Hematopoietic multipotent progenitor cell treated with erythropoietin and hydrocortisone succinate and interleukin-3 and kit ligand, for 6 days (in vitro differentiated cells): ENCODE measurements around the gene ZNF792.
"Not testable (repeated sequence)": the region's sequence is repeated elsewhere in the genome, so short reads cannot be mapped to it uniquely, and the experiment has no call there.

Experiments
- DNase-seq: peaks from one replicate; pipeline ENCODE4 v3.0.0-alpha.2; 2015

ZNF792 gene

DNA sequence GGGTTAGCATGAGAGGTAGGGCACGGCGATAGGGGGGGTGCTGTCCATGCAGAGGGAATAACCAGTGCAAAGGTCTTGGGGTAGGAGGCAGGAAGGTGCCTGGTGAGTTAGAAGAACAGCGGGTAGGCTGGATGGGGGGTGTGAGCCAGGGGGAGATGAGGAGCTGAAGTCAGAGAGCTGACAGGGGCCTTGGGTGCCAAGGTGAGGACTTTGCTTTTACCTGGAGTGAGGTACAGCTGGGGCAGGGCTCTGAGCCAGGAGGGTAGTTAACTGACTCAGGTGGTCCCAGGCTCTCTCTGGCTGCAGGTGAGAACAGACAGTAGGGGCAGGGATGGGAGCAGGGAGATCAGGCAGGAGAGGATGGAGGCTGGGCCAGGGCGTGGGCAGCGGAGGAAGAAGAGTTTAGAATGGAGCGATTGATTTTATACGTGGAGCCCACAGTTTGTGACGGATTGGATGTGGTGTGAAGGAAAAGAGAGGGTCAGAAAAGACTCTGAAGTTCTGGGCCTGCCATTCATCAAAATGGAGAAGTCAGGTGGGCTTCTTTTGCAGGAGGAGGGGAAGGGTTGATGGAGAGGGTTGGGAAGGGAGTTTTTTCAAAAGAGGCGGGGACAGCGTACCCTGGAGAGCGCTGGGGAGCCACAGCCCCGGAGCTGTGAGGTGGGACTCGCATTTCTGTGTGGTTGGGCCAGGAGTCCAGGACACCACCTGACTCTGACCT, 34.9 kb upstream of the ZNF792 start:
- no peak for DNase-seq

DNA sequence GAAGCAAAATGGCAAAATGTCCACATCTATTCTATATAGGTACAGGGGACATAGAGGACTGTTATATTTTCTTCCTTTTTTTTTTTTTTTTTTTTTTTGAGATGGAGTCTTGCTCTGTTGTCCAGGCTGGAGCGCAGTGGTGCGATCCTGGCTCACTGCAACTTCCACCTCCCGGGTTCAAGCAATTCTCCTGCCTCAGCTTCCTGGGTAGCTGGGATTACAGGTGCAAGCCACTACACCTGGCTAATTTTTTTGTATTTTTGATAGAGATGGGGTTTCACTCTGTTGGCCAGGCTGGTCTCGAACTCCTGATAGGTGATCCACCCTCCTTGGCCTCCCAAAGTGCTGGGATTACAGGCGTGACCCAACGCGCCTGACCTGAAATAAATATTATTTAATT, 34.2 kb upstream of the ZNF792 start:
- DNase-seq = not testable (repeated sequence)

DNA sequence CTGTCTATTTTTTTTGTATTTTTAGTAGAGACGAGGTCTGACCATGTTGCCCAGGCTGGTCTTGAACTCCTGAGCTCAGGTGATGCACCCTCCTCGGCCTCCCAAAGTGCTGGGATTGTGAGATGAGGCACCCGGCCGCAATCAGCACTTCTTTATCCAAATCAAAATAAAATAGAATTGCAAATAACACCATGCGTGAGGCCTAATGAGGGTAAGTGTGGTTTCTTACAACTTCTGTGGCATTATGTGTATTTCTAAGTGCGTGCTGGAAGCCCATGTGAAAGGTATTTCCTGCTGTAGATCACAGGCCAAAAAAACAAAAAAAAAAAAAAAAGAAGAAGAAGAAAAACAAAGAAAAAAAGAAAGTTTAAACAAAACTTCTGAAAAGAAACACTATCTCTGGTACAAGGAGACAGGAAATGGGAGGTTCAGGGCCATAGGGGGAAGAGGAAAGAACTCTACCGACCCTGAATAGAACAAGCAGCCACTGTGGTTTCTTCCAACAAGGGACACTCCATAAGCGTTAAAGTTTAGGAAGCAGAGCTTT, 33.1 kb upstream of the ZNF792 start:
- peak; percentile 26 for DNase-seq

DNA sequence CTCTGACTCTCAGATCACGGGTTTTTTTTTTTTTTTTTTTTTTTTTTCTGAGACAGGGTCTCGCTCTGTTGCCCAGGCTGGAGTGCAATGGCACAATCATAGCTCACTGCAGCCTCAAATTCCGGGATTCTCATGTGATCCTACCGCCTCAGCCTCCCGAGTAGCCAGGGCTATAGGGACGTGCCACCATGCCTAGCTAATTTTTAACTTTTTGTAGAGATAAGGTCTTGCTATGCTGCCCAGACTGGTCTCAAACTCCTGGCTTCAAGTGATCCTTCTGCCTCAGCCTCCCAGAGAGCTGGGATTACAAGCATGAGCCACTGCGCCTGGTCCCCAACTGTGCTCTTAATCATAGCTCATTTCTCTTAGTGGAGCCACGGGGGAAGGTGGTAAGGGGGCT, 31.5 kb upstream of the ZNF792 start:
- no peak for DNase-seq

DNA sequence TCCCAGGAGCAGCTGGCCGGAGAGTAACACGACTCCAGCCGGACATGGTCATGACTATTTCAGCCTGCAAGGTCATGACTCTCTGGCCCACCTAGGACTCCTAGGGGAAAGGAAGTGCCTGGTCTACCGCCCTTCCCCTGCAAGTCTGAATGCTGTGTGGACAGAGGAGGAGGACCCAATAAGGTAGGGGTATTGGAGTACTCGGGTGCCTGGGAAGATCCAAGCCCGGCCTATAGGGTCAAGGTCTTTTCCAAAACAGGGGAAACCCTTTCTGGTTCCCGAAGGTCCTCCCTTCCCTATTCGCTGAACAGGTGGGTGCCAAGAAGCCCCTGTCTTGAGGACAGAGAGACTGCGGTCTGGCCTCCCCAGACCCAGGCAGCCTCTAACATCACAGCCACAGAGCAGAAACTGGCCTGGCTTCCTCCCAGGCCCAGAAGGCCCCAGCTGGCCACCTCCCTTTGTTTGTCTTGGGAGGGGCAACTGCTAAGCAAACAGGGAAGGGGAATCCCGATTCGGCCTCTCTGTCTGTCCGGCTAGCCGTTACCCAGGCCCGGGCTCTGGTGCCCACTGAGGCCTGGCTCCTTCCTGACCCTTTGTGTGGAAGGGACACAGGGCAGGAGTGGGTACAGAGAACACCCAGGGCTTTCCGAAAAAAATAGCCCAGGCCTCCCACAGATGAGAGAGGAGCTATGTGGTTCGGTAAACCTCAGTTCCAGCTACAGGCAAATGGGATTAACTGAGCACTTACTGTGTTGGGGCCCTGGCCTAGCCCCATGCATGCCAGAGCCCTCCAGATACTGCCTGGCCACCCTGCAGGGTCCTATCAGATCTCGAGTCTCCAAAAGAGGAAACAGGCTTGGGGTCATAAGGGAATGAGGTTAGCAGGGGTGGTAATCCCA, 30.9 kb upstream of the ZNF792 start:
- DNase-seq = no peak

DNA sequence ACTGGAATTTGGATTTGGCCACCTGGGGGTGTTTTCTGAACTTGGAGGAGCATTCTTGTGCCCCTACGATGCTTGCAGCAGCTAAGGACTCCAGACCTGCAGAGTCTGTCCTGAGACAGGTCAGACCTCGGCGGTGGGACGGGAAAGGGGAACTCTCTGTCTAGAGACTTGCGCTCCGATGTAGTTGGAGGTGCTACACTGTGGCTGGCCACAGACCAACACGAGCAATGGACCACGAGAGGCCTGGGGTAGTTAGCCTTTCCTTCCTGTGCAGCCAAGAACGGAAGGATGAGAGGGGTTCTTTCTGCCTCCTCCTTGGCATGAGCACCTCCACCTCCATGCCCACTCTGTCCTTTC, 30.2 kb upstream of the ZNF792 start:
- DNase-seq = no peak

DNA sequence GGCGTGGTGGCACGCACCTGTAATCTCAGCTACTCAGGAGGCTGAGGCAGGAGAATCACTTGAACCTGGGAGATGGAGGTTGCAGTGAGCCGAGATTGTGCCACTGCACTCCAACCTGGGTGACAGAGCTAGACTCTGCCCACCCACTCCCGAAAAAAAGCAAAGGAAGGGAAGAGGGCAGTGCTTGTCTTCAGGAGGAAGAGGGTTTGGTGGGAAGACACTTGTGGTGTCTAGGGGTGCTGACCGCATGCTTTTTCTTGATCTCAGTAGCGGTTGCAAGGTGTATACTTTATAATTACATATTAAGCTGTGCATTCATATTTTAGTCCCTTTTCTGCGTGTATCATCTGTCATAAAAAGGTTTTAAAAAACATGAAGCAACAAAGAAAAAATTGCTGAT, 28.6 kb upstream of the ZNF792 start:
- DNase-seq = not testable (repeated sequence)

DNA sequence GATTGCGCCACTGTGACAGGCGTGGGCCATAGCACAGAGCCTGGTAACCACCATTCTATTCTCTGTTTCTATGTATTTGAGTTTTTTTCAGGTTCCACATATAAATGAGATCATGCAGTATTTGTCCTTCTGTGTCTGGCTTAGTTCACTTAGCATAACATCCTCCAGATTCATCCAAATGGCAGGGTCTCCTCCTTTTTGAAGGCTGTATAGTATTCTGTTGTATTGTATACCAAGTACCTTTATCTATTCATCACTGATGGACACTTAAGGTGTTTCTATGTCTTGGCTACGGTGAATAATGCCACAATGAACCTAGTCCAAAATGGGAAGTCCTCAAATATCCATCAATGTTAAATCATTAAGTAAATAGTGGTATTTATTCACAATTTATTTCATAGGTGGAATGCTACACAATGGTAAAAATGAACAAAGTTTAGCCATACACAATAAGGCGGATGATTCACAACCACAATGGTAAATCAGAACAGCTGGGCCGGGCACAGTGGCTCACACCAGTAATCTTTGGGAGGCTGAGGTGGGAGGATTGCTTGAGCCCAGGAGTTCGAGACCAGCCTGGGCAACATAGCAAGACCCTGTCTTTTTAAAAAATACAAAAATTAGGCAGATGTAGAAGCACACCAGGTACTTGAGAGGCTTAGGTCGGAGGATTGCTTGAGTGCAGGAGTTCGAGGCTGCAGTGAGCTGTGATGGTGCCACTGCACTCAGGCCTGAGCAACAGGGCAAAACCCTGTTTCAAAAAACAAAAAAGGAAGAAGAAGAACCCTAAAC, 27.7 kb upstream of the ZNF792 start:
- no peak for DNase-seq

DNA sequence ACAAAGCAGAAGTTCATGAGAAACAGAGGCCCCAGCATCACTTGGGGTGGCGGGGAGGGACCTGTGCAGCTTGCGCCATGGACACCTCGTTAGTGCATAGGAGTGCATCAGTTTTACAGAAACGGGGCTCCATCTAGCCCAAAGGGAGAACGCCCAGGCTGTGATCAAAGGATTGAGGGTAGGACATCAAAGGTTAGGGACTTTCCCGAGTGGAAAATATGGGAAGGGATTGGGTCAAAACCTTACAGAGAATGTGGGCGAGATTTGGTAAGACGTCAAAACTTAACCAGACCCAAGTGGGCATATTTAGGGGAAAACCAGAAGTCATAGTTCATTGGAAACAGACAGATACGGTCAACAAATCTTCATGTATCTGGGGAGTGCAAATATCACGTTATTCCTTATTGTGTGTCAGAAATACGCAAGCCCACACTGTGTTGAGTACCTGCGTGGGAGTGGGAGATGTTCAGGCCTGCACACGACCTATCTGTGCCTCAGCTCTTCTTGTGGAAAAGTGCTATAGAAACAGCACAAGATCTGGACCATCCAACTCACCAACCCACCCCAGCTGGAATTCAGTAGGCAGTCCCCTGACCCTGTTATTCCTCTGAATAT, 26.7 kb upstream of the ZNF792 start:
- no peak for DNase-seq

DNA sequence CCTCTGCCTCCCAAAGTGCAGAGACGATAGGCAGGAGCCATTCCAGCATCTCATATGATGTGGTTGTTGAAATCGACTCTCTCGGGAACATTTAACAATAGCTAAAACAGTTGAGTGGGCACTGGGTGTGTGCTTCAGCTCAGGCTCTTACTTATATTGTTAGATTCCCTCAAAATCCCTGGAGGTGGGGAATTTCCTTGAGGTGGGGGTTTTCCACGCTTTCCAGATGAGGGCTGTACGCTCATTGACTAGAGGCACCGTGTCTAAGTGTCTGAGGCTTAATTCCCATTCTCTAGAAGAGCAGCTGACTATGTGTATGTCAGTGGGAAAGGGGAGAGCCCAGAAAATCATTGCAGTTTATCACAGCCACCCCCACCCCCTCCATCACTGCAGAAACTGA, 25.3 kb upstream of the ZNF792 start:
- no peak for DNase-seq

DNA sequence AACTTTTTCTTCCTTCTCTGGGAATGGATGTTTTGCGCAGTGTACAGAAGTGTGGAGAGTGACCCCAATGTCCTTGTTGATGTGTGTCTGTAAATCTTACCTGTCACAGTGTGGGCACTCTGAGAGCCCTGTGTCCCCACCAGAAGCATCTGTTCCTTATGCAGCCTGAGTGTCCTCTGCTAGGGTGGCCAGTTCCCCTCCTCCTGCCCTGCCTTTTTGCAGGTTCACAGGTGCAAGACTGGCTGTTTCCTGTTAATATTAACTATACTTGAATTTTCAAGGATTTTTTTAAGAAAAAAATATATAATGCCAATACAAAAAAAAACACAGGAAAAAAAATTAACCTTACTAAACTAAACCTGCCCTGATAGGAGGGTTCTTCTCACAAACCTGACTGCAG, 24.1 kb upstream of the ZNF792 start:
- DNase-seq = no peak

DNA sequence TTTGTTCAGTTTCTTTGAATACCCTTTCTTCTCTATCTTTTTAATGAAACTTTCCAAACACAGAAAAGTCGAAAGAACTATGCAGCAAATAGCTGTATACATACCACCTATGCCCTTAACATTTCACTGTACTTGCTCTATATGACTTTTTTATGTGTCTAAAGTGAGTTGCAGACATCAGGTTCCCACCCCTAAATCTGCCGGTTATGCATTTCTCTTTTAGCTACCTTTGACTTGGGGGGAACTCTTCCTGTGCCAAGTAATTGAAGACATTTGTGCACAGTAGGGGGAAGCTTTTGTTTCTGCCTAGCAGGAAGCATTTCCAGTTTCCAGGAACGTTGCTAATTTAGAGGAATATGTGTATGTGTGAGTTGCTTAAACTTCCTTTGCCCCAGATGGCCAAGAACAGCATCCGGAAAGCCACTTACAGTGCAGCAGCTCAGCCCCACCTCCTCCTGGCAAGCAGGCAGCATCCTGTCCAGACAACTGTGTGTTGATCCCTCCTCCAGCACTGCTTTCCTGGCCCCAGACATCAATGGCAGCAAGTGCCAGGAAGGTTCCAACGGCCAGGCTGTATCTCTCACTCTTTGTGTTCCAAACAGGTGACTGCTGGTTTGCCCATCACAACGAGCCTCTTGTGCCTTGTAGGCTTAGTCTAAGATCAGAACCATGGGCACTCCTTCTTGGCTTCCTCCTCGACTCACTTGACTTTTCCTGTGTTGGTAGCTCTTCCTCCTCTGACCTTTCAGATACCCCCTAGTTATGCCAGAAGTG, 21.4 kb upstream of the ZNF792 start:
- no peak for DNase-seq

DNA sequence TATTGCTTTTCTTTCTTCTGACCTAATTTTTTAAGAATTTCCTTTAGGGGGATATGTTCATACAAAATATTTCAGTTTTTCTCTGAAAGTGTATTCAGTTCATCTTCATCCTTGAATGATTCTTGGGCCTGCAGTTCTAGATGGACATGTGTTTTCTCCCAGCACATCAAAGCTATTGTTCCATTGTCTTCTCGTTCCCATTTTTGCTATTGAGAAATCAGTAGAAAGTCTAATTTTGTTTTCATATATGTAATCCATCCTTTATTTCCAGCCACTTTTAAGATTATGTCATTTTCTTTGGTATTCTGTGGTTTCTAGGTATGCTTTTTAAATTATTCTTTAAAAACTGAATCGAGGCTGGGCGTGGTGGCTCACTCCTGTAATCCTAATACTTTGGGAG, 20.3 kb upstream of the ZNF792 start:
- DNase-seq = no peak

DNA sequence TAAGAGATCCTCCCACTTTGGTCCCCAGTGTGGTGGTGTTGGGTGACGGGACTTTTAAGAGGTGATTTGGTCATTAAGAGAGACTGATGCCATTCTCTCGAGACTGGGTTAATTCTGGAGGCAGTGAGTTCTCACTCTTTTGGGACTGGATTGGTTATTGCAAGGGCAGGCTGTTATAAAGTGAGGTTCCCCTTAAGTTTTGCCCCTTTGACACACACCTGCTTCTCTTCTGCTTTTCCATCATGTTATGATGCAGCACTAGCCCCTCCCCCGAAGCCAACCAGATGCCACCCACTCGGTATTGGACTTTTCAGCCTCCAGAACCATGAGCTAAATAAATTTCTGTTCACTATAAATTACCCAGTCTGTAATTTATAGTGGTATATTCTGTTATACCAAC, 19.8 kb upstream of the ZNF792 start:
- no peak for DNase-seq

DNA sequence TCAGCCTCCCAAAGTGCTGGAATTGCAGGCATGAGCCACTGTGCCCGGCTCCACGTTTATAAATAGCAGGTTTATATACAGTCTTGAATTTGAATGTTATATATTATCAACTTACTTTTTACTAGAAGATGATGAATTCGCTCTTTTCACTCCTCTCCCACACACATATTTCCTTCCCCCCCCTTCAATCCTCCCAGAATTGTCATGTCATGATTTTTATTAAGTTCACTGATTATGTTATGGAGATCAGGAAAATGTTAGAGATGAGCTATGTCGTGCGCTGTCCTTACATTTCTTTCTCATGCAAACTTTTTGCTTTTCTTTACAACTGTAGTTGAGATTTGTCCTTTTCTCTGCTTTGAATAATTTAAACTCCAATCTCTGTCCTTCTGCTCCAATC, 18.2 kb upstream of the ZNF792 start:
- no peak for DNase-seq

DNA sequence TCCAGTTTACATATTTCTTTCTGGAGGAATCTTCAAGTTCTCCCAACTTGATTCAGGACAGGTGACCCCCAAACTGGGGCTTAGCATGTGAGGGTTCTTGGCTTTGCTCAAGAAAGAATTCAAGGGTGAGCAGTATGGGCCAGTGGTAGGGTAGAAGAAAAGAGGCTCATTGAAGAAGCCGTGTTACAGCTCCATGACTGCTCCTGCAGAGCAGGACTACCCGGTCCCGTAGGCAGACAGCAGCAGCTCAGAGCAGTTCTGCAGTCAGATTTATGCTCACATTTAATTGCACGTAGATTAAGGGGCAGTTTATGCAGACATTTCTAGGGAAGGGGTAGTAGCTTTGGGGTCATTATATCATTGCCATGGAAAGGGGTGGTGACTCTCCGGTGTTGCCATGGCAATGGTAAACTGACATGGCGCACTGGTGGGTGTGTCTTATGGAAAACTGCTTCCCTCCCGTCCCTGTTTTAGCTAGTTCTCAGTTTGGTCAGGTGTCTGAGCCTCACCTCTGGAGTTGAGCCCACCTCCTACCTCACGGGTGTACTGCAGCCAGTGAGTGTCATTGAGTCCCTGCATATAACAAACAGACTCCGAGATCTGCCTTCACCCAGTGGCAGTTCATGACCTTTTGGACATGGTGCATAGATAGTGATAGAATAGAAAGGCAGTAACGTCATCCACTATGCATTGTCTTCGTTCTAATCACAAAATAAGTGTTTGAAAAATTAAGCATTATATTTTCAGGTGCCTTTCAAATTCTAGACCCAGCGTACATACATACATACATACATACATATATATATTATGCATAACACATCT, 16.0 kb upstream of the ZNF792 start:
- no peak for DNase-seq

DNA sequence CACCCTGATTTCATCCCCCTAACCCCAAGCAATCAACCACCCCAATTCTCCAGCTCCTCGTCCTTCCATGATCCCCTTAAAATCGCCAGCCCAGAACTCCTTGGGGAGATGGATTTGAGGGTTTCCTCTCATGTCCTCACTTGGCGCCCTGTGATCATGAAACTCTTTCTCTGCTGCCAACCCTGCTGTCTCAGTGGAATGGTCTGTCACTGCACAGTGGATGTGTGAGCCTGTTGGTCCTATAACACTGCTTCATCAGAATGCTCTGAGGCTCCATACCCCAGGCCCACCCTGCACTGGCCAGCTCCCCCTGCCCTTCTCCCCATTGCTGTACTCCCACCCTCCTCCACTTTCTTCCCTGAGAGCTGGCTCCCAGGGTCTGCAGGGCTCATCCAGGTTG, 12.6 kb upstream of the ZNF792 start:
- no peak for DNase-seq

DNA sequence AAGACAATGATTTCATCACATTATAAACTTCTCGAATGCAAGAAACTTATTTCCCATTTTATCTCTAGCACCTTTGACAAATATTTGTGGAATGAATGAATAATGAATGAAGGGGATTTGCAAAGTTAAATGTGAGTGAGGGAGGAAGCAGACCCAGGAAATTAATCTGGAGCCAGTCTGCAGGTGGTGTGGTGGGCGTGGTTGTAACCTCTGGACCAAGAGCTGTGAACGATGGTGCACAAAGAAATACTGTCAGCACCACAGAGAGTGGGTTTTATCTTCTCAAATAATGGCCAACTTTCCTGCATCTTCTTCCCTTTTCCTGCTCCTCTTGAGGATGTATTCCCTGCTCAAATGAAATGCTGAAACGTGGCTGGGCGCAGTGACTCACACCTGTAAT, 11.0 kb upstream of the ZNF792 start:
- DNase-seq = no peak

DNA sequence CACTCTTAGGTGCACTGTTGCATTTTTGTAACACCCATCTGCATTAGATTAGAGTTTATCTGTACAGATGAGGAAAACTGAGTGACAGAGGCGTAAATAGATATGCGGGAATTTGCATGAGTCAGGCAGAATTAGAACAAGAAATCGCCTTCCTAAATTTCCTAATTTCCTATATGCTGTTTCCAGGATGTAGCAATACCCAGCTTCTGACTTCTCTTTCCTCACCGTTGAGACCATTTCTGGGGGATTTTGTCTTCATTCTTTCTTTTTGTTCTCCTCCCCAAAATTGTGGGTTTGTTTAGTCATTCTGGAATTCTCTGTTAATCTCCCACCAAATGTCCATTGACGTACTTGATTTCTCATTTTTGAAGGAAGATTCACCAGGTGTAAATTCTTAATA, 10.6 kb upstream of the ZNF792 start:
- DNase-seq = no peak

DNA sequence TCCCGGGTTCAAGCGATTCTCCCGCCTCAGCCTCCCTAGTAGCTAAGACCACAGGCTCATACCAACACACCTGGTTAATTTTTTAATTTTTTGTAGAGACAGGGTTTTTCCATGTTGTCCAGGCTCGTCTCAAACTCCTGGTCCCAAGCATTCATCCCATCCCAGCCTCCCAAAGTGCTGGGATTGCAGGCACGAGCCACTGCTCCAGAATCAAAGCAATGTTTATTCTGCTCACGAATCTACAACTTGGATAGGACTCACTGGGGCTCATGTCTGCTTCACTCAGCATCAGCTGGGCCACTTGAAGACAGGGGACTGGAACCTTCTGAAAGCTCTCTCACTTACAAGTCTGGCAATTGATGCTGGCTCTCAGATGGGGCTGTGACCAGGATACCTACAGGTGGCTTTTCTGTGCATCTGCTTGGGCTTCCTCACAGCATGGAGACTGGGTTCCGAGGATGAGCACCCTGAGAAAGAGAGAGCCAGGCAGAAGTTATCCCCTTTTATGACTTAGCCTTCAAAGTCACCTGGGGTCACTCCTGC, 8.2 kb upstream of the ZNF792 start:
- no peak for DNase-seq
